Uterus (tissue), 2 donors: Measurements from ENCODE around the gene HDHD3.

Experiments
- POLR2A ChIP-seq, 2 donors: fragments of 450-650 bp; IDR thresholded peaks; one replicate each; pipeline ENCODE4 v1.6.1; 2016; ENCODE audit warnings: antibody characterized with exemption in 2 of 2, mild to moderate bottlenecking in 1 of 2, moderate library complexity in 1 of 2
- TF ChIP-seq, protein P1 (sequence below), 4 experiments: fragments of 200-600 bp in 2 of 4; fragments of 450-650 bp in 2 of 4; sonication (generic) in 2 of 4; IDR thresholded peaks; one replicate each; pipeline ENCODE4 v1.5.1; 2016 to 2019; ENCODE audit warnings: antibody characterized with exemption in 4 of 4, mild to moderate bottlenecking in 2 of 4, moderate library complexity in 1 of 4

DNA sequence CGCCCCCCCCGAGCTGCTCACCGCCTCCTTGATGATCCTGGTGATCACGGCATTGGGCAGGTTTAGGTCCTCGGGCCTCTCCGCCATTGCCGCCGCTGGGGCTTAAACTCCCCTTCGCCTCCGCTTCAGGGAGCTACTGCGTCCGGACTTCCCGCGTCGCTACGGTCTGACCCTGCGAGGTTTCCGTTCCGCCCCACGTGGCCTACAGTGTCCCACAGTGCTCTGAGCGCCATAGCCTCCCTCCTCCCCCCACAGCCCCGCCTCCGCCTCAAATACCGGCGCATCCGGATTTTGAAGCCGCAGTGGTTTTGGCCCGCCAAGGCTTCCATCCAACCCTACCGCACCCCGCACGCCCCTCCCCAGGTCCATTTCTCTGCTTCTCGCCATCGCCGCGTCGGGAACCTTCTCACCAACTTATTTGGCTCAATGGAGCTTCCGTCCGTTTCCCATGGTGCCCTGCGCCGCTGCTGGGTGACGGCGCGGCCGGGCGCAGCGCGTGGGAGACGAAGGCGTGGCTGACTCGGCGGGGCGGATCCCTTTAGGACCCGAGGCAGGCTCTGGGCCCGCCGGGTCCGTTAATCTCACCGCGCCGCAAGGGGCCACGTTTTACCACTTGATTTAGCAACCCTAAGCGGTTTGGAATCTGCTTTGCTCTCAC, 33.5 kb upstream of the HDHD3 start, which contains the start of the genes C9orf43 and POLE3:
- TF ChIP-seq, protein P1, sequence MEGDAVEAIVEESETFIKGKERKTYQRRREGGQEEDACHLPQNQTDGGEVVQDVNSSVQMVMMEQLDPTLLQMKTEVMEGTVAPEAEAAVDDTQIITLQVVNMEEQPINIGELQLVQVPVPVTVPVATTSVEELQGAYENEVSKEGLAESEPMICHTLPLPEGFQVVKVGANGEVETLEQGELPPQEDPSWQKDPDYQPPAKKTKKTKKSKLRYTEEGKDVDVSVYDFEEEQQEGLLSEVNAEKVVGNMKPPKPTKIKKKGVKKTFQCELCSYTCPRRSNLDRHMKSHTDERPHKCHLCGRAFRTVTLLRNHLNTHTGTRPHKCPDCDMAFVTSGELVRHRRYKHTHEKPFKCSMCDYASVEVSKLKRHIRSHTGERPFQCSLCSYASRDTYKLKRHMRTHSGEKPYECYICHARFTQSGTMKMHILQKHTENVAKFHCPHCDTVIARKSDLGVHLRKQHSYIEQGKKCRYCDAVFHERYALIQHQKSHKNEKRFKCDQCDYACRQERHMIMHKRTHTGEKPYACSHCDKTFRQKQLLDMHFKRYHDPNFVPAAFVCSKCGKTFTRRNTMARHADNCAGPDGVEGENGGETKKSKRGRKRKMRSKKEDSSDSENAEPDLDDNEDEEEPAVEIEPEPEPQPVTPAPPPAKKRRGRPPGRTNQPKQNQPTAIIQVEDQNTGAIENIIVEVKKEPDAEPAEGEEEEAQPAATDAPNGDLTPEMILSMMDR (IDR thresholded peaks at IDR 0.05): peak in 3 of 4 experiments; percentile 2 to 27 (median 14)
- TF ChIP-seq POLR2A (IDR thresholded peaks at IDR 0.05): peak; percentile 57 to 82
